BJ (cell line): Measurements from ENCODE around the gene ANAPC2. TPM values are rescaled to one million over a fixed set of nuclear protein-coding genes. Genes with fewer than 3 reads are reported as not detected.

Experiments used
- CTCF ChIA-PET: fragments of 350-600 bp; formaldehyde crosslinking; extraction: SDS; loops from one replicate; lab custom pipeline; 2021; ENCODE audit warnings: antibody characterized with exemption, inconsistent platforms; lab: Yijun Ruan, JAX
- POLR2A ChIA-PET: fragments of 300-600 bp; sonication (Branson Sonifier 250); formaldehyde crosslinking; extraction: SDS; loops from one replicate; lab custom pipeline; 2021; ENCODE audit warnings: antibody characterized with exemption; lab: Charles Lee
- DNase-seq: peaks from one replicate; pipeline ENCODE4 v3.0.0-alpha.2; 2011; ENCODE audit warnings: low read depth
- H3K27me3 ChIP-seq: 2 replicates; pipeline ENCODE4 v1.6.0; 2011; ENCODE audit warnings: low read length; ENCODE audit not compliant: control insufficient read depth, insufficient read depth
- H3K36me3 ChIP-seq: 2 replicates; pipeline ENCODE4 v1.5.1; 2011; ENCODE audit warnings: low read length; ENCODE audit not compliant: control insufficient read depth, insufficient read depth
- H3K4me3 ChIP-seq: 2 replicates; pipeline ENCODE4 v1.5.1; 2011; ENCODE audit warnings: low read depth, mild to moderate bottlenecking, control low read depth, low read length
- CTCF ChIP-seq: IDR thresholded peaks from 2 replicates; pipeline ENCODE4 v1.5.1; 2011; ENCODE audit warnings: low read depth, mild to moderate bottlenecking, control low read depth, inconsistent platforms, low read length, moderate library complexity; ENCODE audit not compliant: insufficient read depth
- polyA plus RNA-seq: library from polyadenylated mRNA; depleted of rRNA; stranded (reverse); fragments of >200 nt; gene quantifications from 2 replicates; pipeline ENCODE4 v1.2.3, GENCODE V29; 2011

Gene ANAPC2
- polyA plus RNA-seq, 1 experiment, result 25.5 TPM

- DNase-seq, result no peak
- no peak overlapping the region for H3K4me3 ChIP-seq
- no peaks in the 10 kb centered on the region for H3K27me3 ChIP-seq
- H3K36me3 ChIP-seq, result peaks cover 19% of the 10 kb centered on the region
- no peak for TF ChIP-seq CTCF
- ChIA-PET POLR2A (no interaction called here), CTCF (interaction anchor here (0.9 to 1.4 kb wide), 3 partner anchors 35 to 128 kb away, joined by 3 to 5 read pairs (median 4); partner anchors contain the start of gene RNF224)
These were observed 4.1 kb upstream of the ANAPC2 start for GRCh38 chr9:137192448-137192780.

DNA sequence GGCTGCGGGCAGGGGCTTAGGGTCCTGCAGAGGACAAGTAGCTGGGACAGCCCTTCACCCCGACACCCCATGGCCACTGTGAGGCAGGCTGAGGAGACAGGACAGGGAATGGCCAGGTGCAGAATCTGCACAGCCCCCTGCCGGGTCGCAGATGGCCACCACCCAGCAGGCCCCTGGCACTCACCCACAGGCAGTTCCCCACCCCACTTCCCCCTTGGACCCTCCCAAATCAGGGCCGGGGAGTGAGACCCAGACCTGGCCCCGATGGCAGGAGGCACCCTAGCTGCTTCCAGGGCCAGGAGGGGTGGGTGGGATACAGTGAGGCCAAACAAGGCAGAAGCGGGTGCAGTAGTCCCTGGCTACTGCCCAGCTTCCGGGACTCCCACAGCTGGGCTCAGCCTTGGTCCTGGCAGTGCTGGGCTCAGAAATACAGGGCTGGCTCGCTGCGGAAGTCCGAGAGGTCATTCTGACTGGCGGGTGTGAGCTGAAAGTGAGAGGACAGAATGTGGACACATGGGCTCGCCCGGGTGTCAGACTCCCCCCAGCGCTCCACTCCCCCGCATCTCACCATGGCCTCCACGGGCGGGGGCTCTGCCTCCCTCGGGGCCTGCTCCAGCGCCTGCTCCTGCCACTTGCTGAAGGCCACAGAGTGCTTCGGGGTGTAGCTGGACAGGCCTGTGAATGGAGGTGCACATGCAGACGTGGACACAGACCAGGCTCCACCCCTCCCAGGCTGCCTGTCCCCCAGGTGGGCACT is 3.5 kb upstream of the ANAPC2 start:
- CTCF ChIA-PET, result interaction anchor here (0.9 to 1.4 kb wide), 3 partner anchors 35 to 128 kb away, joined by 3 to 5 read pairs (median 4); partner anchors contain the start of gene RNF224
- DNase-seq, result no peak
- H3K4me3 ChIP-seq, result no peak overlapping the region
- TF ChIP-seq CTCF, result no peak
- peaks cover 21% of the 10 kb centered on the region for H3K36me3 ChIP-seq
- H3K27me3 ChIP-seq, result no peaks in the 10 kb centered on the region
- POLR2A ChIA-PET, result no interaction called here

GRCh38 chr9:137191245-137191644 is 2.9 kb upstream of the ANAPC2 start:
- H3K36me3 ChIP-seq, result peaks cover 21% of the 10 kb centered on the region
- ChIA-PET CTCF (interaction anchor here (1.4 kb wide), 1 partner anchor 46 kb away, joined by 3 read pairs; no protein-coding TSS in a partner anchor), POLR2A (no interaction called here)
- H3K4me3 ChIP-seq, result no peak overlapping the region
- no peak for TF ChIP-seq CTCF
- DNase-seq, result no peak
- H3K27me3 ChIP-seq, result no peaks in the 10 kb centered on the region

- POLR2A ChIA-PET, result no interaction called here
- H3K4me3 ChIP-seq, result no peak overlapping the region
- CTCF ChIA-PET, result interaction anchor here (1.4 kb wide), 1 partner anchor 46 kb away, joined by 3 read pairs; no protein-coding TSS in a partner anchor
These were observed 2.0 kb upstream of the ANAPC2 start for GRCh38 chr9:137190315-137190856.

More at GRCh38 chr9:137190315-137190856, 2.0 kb upstream of the ANAPC2 start:
- H3K27me3 ChIP-seq, result no peaks in the 10 kb centered on the region
- TF ChIP-seq CTCF, result peak; percentile 14; the same call in 1 of the 2 replicates
- no peak for DNase-seq
- peaks cover 25% of the 10 kb centered on the region for H3K36me3 ChIP-seq
